ENCODE results near the gene AFMID.
A peak's percentile ranks its signal among the peaks of the same experiment; 100 is the strongest.

Gene AFMID

GRCh38 chr17:78180083-78180482 lies 7.1 kb upstream of the AFMID start:
- DNase-seq: no peak

- no peak for DNase-seq
Observed at GRCh38 chr17:78180508-78180907, 6.7 kb upstream of the AFMID start.

- no peak for DNase-seq
Observed at GRCh38 chr17:78182504-78182903, 4.7 kb upstream of the AFMID start.

GRCh38 chr17:78183916-78184315 lies 3.2 kb upstream of the AFMID start:
- DNase-seq: no peak

GRCh38 chr17:78184351-78184750 lies 2.8 kb upstream of the AFMID start:
- DNase-seq: peak; percentile 53

GRCh38 chr17:78184868-78185267 lies 2.3 kb upstream of the AFMID start:
- no peak for DNase-seq

GRCh38 chr17:78185981-78186691 lies 1.0 kb upstream of the AFMID start:
- peak; percentile 66 for DNase-seq

GRCh38 chr17:78196716-78197115 lies 9.6 kb downstream of the AFMID start:
- DNase-seq: no peak

GRCh38 chr17:78197147-78197832 lies 10.1 kb downstream of the AFMID start:
- no peak for DNase-seq

GRCh38 chr17:78200451-78200850 lies 13.3 kb downstream of the AFMID start:
- DNase-seq: no peak

GRCh38 chr17:78202666-78203065 lies 15.5 kb downstream of the AFMID start:
- DNase-seq: no peak

GRCh38 chr17:78204387-78205123 lies 17.4 kb downstream of the AFMID start:
- DNase-seq: no peak

GRCh38 chr17:78205124-78205775 lies 18.1 kb downstream of the AFMID start:
- DNase-seq: no peak

- no peak for DNase-seq
Observed at GRCh38 chr17:78206298-78206697, 19.1 kb downstream of the AFMID start.

GRCh38 chr17:78208486-78208885 lies 21.3 kb downstream of the AFMID start:
- no peak for DNase-seq

- DNase-seq: no peak
Observed at GRCh38 chr17:78210111-78210510, 22.9 kb downstream of the AFMID start.

GRCh38 chr17:78211032-78211431 lies 23.9 kb downstream of the AFMID start:
- no peak for DNase-seq

GRCh38 chr17:78214016-78214705 lies 27.0 kb downstream of the AFMID start, which contains the start of gene BIRC5:
Gene BIRC5 (plus strand): TSS chr17:78214253. CDS start chr17:78214317, 64 bp downstream.
- peak; percentile 90 for DNase-seq

- DNase-seq: no peak
Observed at GRCh38 chr17:78214706-78215061, 27.5 kb downstream of the AFMID start.

- DNase-seq: no peak
Observed at GRCh38 chr17:78219396-78220150, 32.4 kb downstream of the AFMID start.

- DNase-seq: no peak
Observed at GRCh38 chr17:78223061-78223460, 35.9 kb downstream of the AFMID start.

- no peak for DNase-seq
Observed at GRCh38 chr17:78223765-78224164, 36.6 kb downstream of the AFMID start.
